Measurements from ENCODE around the gene TRNAU1AP.
"Not testable (repeated sequence)": the region's sequence is repeated elsewhere in the genome, so short reads cannot be mapped to it uniquely, and the experiment has no call there.

Gene TRNAU1AP

GRCh38 chr1:28525002-28525642, 27.8 kb upstream of the TRNAU1AP start:
- not testable (repeated sequence) for H3K4me3 ChIP-seq (ENCODE audit: low read depth in 1 of 2, low read length in 2 of 2); H3K9me3 ChIP-seq (ENCODE audit: low read length); H3K27me3 ChIP-seq (ENCODE audit: control insufficient read depth in 1 of 2, insufficient read depth in 2 of 2, low read length in 2 of 2); H3K4me1 ChIP-seq (ENCODE audit: insufficient read depth, low read length); H3K27ac ChIP-seq (ENCODE audit: low read depth, low read length); H3K9ac ChIP-seq (ENCODE audit: low read length); H3K36me3 ChIP-seq (ENCODE audit: insufficient read depth, low read length)

- peaks cover 6% of the 10 kb centered on the region for H3K36me3 ChIP-seq (ENCODE audit: insufficient read depth, low read length)
- H3K4me3 ChIP-seq (ENCODE audit: low read depth in 1 of 2, low read length in 2 of 2), result no peak overlapping the region
Measured at GRCh38 chr1:28526886-28527285, 26.0 kb upstream of the TRNAU1AP start.

GRCh38 chr1:28530456-28530855, 22.4 kb upstream of the TRNAU1AP start:
- peaks cover 6% of the 10 kb centered on the region for H3K36me3 ChIP-seq (ENCODE audit: insufficient read depth, low read length)
- H3K4me3 ChIP-seq (ENCODE audit: low read depth in 1 of 2, low read length in 2 of 2), result no peak overlapping the region
- H3K9me3 ChIP-seq (ENCODE audit: low read length), result no peaks in the 10 kb centered on the region
- H3K9ac ChIP-seq (ENCODE audit: low read length), result no peak overlapping the region
- H3K27me3 ChIP-seq (ENCODE audit: control insufficient read depth in 1 of 2, insufficient read depth in 2 of 2, low read length in 2 of 2), result no peaks in the 10 kb centered on the region
- H3K4me1 ChIP-seq (ENCODE audit: insufficient read depth, low read length), result no peaks in the 10 kb centered on the region
- no peak overlapping the region for H3K27ac ChIP-seq (ENCODE audit: low read depth, low read length)

More at GRCh38 chr1:28526886-28527285, 26.0 kb upstream of the TRNAU1AP start:
- no peaks in the 10 kb centered on the region for H3K27me3 ChIP-seq (ENCODE audit: control insufficient read depth in 1 of 2, insufficient read depth in 2 of 2, low read length in 2 of 2)
- no peaks in the 10 kb centered on the region for H3K9me3 ChIP-seq (ENCODE audit: low read length)
- H3K9ac ChIP-seq (ENCODE audit: low read length), result no peak overlapping the region
- H3K27ac ChIP-seq (ENCODE audit: low read depth, low read length), result no peak overlapping the region
- no peaks in the 10 kb centered on the region for H3K4me1 ChIP-seq (ENCODE audit: insufficient read depth, low read length)

- H3K4me1 ChIP-seq (ENCODE audit: insufficient read depth, low read length), result no peaks in the 10 kb centered on the region
- no peak overlapping the region for H3K9ac ChIP-seq (ENCODE audit: low read length)
- no peaks in the 10 kb centered on the region for H3K9me3 ChIP-seq (ENCODE audit: low read length)
- no peaks in the 10 kb centered on the region for H3K27me3 ChIP-seq (ENCODE audit: control insufficient read depth in 1 of 2, insufficient read depth in 2 of 2, low read length in 2 of 2)
- peaks cover 6% of the 10 kb centered on the region for H3K36me3 ChIP-seq (ENCODE audit: insufficient read depth, low read length)
- no peak overlapping the region for H3K4me3 ChIP-seq (ENCODE audit: low read depth in 1 of 2, low read length in 2 of 2)
- H3K27ac ChIP-seq (ENCODE audit: low read depth, low read length), result no peak overlapping the region
Measured at GRCh38 chr1:28534671-28535070, 18.2 kb upstream of the TRNAU1AP start.

GRCh38 chr1:28535180-28535579, 17.7 kb upstream of the TRNAU1AP start:
- Histone ChIP-seq H3K27me3 (ENCODE audit: control insufficient read depth in 1 of 2, insufficient read depth in 2 of 2, low read length in 2 of 2) (no peaks in the 10 kb centered on the region), H3K9me3 (ENCODE audit: low read length) (no peaks in the 10 kb centered on the region), H3K4me1 (ENCODE audit: insufficient read depth, low read length) (no peaks in the 10 kb centered on the region), H3K36me3 (ENCODE audit: insufficient read depth, low read length) (peaks cover 6% of the 10 kb centered on the region), H3K9ac (ENCODE audit: low read length) (no peak overlapping the region), H3K4me3 (ENCODE audit: low read depth in 1 of 2, low read length in 2 of 2) (no peak overlapping the region), H3K27ac (ENCODE audit: low read depth, low read length) (no peak overlapping the region)

GRCh38 chr1:28537457-28538199, 15.3 kb upstream of the TRNAU1AP start:
- no peaks in the 10 kb centered on the region for H3K9me3 ChIP-seq (ENCODE audit: low read length)
- no peaks in the 10 kb centered on the region for H3K27me3 ChIP-seq (ENCODE audit: control insufficient read depth in 1 of 2, insufficient read depth in 2 of 2, low read length in 2 of 2)
- no peaks in the 10 kb centered on the region for H3K4me1 ChIP-seq (ENCODE audit: insufficient read depth, low read length)
- no peak overlapping the region for H3K9ac ChIP-seq (ENCODE audit: low read length)
- no peak overlapping the region for H3K4me3 ChIP-seq (ENCODE audit: low read depth in 1 of 2, low read length in 2 of 2)
- H3K27ac ChIP-seq (ENCODE audit: low read depth, low read length), result no peak overlapping the region
- H3K36me3 ChIP-seq (ENCODE audit: insufficient read depth, low read length), result no peaks in the 10 kb centered on the region

GRCh38 chr1:28538286-28538685, 14.6 kb upstream of the TRNAU1AP start:
- Histone ChIP-seq H3K27me3 (ENCODE audit: control insufficient read depth in 1 of 2, insufficient read depth in 2 of 2, low read length in 2 of 2) (no peaks in the 10 kb centered on the region), H3K27ac (ENCODE audit: low read depth, low read length) (no peak overlapping the region), H3K4me1 (ENCODE audit: insufficient read depth, low read length) (no peaks in the 10 kb centered on the region), H3K36me3 (ENCODE audit: insufficient read depth, low read length) (no peaks in the 10 kb centered on the region), H3K4me3 (ENCODE audit: low read depth in 1 of 2, low read length in 2 of 2) (no peak overlapping the region), H3K9me3 (ENCODE audit: low read length) (no peaks in the 10 kb centered on the region), H3K9ac (ENCODE audit: low read length) (no peak overlapping the region)

- Histone ChIP-seq H3K4me3 (ENCODE audit: low read depth in 1 of 2, low read length in 2 of 2) (no peak overlapping the region), H3K27me3 (ENCODE audit: control insufficient read depth in 1 of 2, insufficient read depth in 2 of 2, low read length in 2 of 2) (no peaks in the 10 kb centered on the region), H3K9me3 (ENCODE audit: low read length) (no peaks in the 10 kb centered on the region), H3K36me3 (ENCODE audit: insufficient read depth, low read length) (no peaks in the 10 kb centered on the region), H3K4me1 (ENCODE audit: insufficient read depth, low read length) (no peaks in the 10 kb centered on the region), H3K9ac (ENCODE audit: low read length) (no peak overlapping the region), H3K27ac (ENCODE audit: low read depth, low read length) (no peak overlapping the region)
Measured at GRCh38 chr1:28540651-28541050, 12.2 kb upstream of the TRNAU1AP start.

GRCh38 chr1:28541414-28542015, 11.4 kb upstream of the TRNAU1AP start:
- H3K27ac ChIP-seq (ENCODE audit: low read depth, low read length); H3K27me3 ChIP-seq (ENCODE audit: control insufficient read depth in 1 of 2, insufficient read depth in 2 of 2, low read length in 2 of 2); H3K4me1 ChIP-seq (ENCODE audit: insufficient read depth, low read length); H3K9ac ChIP-seq (ENCODE audit: low read length); H3K9me3 ChIP-seq (ENCODE audit: low read length); H3K36me3 ChIP-seq (ENCODE audit: insufficient read depth, low read length); H3K4me3 ChIP-seq (ENCODE audit: low read depth in 1 of 2, low read length in 2 of 2): not testable (repeated sequence)

GRCh38 chr1:28545246-28545628, 7.6 kb upstream of the TRNAU1AP start:
- Histone ChIP-seq H3K27ac (ENCODE audit: low read depth, low read length) (no peak overlapping the region), H3K4me1 (ENCODE audit: insufficient read depth, low read length) (no peaks in the 10 kb centered on the region), H3K4me3 (ENCODE audit: low read depth in 1 of 2, low read length in 2 of 2) (no peak overlapping the region), H3K27me3 (ENCODE audit: control insufficient read depth in 1 of 2, insufficient read depth in 2 of 2, low read length in 2 of 2) (no peaks in the 10 kb centered on the region), H3K9ac (ENCODE audit: low read length) (no peak overlapping the region), H3K9me3 (ENCODE audit: low read length) (no peaks in the 10 kb centered on the region), H3K36me3 (ENCODE audit: insufficient read depth, low read length) (no peaks in the 10 kb centered on the region)

GRCh38 chr1:28548318-28548717, 4.6 kb upstream of the TRNAU1AP start:
- H3K9ac ChIP-seq (ENCODE audit: low read length), result no peak overlapping the region
- no peaks in the 10 kb centered on the region for H3K4me1 ChIP-seq (ENCODE audit: insufficient read depth, low read length)
- no peak overlapping the region for H3K4me3 ChIP-seq (ENCODE audit: low read depth in 1 of 2, low read length in 2 of 2)
- H3K27me3 ChIP-seq (ENCODE audit: control insufficient read depth in 1 of 2, insufficient read depth in 2 of 2, low read length in 2 of 2), result no peaks in the 10 kb centered on the region
- no peaks in the 10 kb centered on the region for H3K36me3 ChIP-seq (ENCODE audit: insufficient read depth, low read length)
- H3K27ac ChIP-seq (ENCODE audit: low read depth, low read length), result no peak overlapping the region
- H3K9me3 ChIP-seq (ENCODE audit: low read length), result no peaks in the 10 kb centered on the region

All from muscle layer of colon (tissue), 2 donors.